Measurements from ENCODE around the gene PARVA.

The PARVA gene

GRCh38 chr11:12403997-12404350 is 26.6 kb downstream of the PARVA start:
- DNase-seq (ENCODE audit: low read depth), result no peak

- DNase-seq (ENCODE audit: low read depth), result no peak
Measured at GRCh38 chr11:12404436-12404835, 27.1 kb downstream of the PARVA start.

GRCh38 chr11:12408156-12408770 is 30.9 kb downstream of the PARVA start:
- DNase-seq (ENCODE audit: low read depth), result no peak

GRCh38 chr11:12409621-12410005 is 32.2 kb downstream of the PARVA start:
- no peak for DNase-seq (ENCODE audit: low read depth)

GRCh38 chr11:12410006-12410728 is 32.8 kb downstream of the PARVA start:
- no peak for DNase-seq (ENCODE audit: low read depth)

- DNase-seq (ENCODE audit: low read depth), result no peak
Measured at GRCh38 chr11:12411393-12411792, 34.0 kb downstream of the PARVA start.

- DNase-seq (ENCODE audit: low read depth), result no peak
Measured at GRCh38 chr11:12411806-12412727, 34.7 kb downstream of the PARVA start.

GRCh38 chr11:12413141-12414052 is 36.0 kb downstream of the PARVA start:
- DNase-seq (ENCODE audit: low read depth), result no peak

GRCh38 chr11:12414611-12415010 is 37.2 kb downstream of the PARVA start:
- no peak for DNase-seq (ENCODE audit: low read depth)

- DNase-seq (ENCODE audit: low read depth), result no peak
Measured at GRCh38 chr11:12415342-12415966, 38.1 kb downstream of the PARVA start.

- DNase-seq (ENCODE audit: low read depth), result no peak
Measured at GRCh38 chr11:12416552-12416951, 39.2 kb downstream of the PARVA start.

GRCh38 chr11:12417691-12418611 is 40.6 kb downstream of the PARVA start:
- no peak for DNase-seq (ENCODE audit: low read depth)

GRCh38 chr11:12420040-12420439 is 42.7 kb downstream of the PARVA start:
- no peak for DNase-seq (ENCODE audit: low read depth)

- DNase-seq (ENCODE audit: low read depth), result no peak
Measured at GRCh38 chr11:12420706-12421105, 43.3 kb downstream of the PARVA start.

GRCh38 chr11:12421386-12421785 is 44.0 kb downstream of the PARVA start:
- no peak for DNase-seq (ENCODE audit: low read depth)

- DNase-seq (ENCODE audit: low read depth), result no peak
Measured at GRCh38 chr11:12426176-12426575, 48.8 kb downstream of the PARVA start.

- DNase-seq (ENCODE audit: low read depth), result no peak
Measured at GRCh38 chr11:12429155-12429554, 51.8 kb downstream of the PARVA start.

GRCh38 chr11:12430351-12430750 is 53.0 kb downstream of the PARVA start:
- DNase-seq (ENCODE audit: low read depth), result no peak

GRCh38 chr11:12430954-12431595 is 53.7 kb downstream of the PARVA start:
- no peak for DNase-seq (ENCODE audit: low read depth)

GRCh38 chr11:12432507-12432906 is 55.1 kb downstream of the PARVA start:
- no peak for DNase-seq (ENCODE audit: low read depth)
